ENCODE data around the gene TMEM178A.

DNA sequence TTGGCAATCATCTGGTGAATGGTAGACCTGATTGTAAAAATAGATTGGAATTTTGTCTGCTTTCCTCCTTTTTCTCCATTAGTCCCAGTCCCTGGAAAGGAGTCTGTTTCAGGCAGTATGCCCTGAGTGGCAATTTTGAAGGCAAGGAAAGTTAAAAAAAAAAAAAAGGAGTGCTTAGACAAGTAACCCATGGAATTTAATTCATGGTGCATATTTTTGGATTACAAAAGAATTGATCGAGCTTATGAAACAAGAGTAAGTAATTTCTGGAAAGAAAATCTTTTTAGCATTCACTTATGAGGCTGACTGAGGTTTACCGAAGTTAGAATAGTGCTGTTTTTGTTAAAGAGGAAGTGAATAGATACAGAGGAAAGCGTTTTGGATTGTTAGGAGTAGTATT, 29.4 kb upstream of the TMEM178A start:
- TF ChIP-seq, protein P1, sequence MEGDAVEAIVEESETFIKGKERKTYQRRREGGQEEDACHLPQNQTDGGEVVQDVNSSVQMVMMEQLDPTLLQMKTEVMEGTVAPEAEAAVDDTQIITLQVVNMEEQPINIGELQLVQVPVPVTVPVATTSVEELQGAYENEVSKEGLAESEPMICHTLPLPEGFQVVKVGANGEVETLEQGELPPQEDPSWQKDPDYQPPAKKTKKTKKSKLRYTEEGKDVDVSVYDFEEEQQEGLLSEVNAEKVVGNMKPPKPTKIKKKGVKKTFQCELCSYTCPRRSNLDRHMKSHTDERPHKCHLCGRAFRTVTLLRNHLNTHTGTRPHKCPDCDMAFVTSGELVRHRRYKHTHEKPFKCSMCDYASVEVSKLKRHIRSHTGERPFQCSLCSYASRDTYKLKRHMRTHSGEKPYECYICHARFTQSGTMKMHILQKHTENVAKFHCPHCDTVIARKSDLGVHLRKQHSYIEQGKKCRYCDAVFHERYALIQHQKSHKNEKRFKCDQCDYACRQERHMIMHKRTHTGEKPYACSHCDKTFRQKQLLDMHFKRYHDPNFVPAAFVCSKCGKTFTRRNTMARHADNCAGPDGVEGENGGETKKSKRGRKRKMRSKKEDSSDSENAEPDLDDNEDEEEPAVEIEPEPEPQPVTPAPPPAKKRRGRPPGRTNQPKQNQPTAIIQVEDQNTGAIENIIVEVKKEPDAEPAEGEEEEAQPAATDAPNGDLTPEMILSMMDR (IDR thresholded peaks at IDR 0.05), result no peak
- TF ChIP-seq EP300 (IDR thresholded peaks at IDR 0.05; ENCODE audit: low read depth) (no peak), POLR2AphosphoS5 (IDR thresholded peaks at IDR 0.05) (no peak)

Data from transverse colon (tissue), 4 donors.